ENCODE results near the gene ADAMTSL5. TPM values are rescaled to one million over a fixed set of nuclear protein-coding genes. Genes with fewer than 3 reads are reported as not detected.
A peak's percentile ranks its signal among the peaks of the same experiment; 100 is the strongest.

The ADAMTSL5 gene
- total RNA-seq, 1 experiment from 2014 or later = 9.6 TPM

DNA sequence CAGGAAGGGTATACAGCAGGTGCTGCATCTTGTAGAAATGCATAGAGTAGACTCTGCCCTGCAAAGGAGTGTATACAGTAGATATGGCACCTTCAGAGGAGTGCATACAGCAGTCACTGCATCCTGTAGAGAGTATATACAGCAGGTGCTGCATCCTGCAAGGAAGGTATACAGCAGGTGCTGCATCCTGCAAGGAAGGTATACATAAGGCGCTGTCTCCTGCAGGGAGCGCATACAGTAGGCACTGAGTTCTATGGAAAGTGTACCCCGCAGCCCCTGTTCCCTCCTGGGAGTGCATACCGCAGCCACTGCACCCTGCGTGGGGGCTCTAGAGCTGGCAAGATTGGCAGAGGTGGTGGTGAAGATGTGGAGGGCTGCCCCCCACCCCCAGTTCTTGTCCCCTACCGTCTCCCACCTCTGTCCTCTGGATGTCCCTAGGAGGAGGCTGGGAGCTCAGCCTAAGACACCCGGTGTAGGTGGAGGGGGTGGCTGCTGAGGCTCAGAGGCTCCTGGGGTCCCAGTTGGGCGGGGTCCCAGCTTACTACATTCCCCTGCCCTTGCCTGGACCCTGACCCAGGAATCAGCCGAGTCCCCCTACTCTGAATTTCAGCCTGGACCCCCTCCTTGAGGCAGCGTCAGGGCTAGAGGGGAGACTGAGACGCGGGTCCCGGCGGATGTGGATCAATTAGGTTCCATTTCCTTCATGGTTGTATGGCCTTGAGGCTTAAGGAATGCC is 2.3 kb upstream of the ADAMTSL5 start:
- intact Hi-C loops (cut with micrococcal nuclease; ENCODE audit: unreplicated experiment) = no loop called here
- Mint-ChIP-seq H3K27ac (ENCODE audit: unreplicated experiment) (no peak overlapping the region), H3K36me3 (ENCODE audit: insufficient read depth, unreplicated experiment) (peaks cover 8% of the 10 kb centered on the region), H3K4me3 (ENCODE audit: low read depth, unreplicated experiment) (no peak overlapping the region), H3K27me3 (ENCODE audit: unreplicated experiment) (peaks cover 5% of the 10 kb centered on the region), H3K4me1 (ENCODE audit: low read depth, unreplicated experiment) (no peaks in the 10 kb centered on the region), H3K9me3 (ENCODE audit: low read depth, unreplicated experiment) (no peaks in the 10 kb centered on the region)
- BruUV-seq (replicated peaks) = no TSS peak
- TF ChIP-seq CTCF (IDR thresholded peaks at IDR 0.05; ENCODE audit: unreplicated experiment) = no peak
- CTCF ChIA-PET = no interaction called here
- no peak for DNase-seq

DNA sequence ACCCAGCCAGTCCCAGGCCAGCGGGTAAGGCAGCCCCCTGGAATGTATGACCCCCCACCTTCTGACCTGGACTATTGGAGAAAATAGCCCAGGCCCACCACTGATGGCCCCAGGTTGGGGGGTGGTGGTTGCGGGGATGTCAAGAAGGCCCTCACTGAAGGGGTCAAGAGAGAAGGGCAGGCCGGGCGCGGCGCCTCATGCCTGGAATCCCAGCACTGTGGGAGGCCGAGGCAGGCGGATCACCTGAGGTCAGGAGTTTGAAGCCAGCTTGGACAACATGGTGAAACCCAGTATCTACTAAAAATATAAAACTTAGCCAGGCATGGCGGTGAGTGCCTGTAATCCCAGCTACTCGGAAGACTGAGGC is 1.5 kb upstream of the ADAMTSL5 start:
- Mint-ChIP-seq H3K27ac (ENCODE audit: unreplicated experiment) (no peak overlapping the region), H3K9me3 (ENCODE audit: low read depth, unreplicated experiment) (no peaks in the 10 kb centered on the region), H3K4me3 (ENCODE audit: low read depth, unreplicated experiment) (peak overlapping the region; percentile 37), H3K27me3 (ENCODE audit: unreplicated experiment) (peaks cover 7% of the 10 kb centered on the region), H3K36me3 (ENCODE audit: insufficient read depth, unreplicated experiment) (peaks cover 8% of the 10 kb centered on the region), H3K4me1 (ENCODE audit: low read depth, unreplicated experiment) (no peaks in the 10 kb centered on the region)
- BruUV-seq (replicated peaks) = no TSS peak
- intact Hi-C loops (cut with micrococcal nuclease; ENCODE audit: unreplicated experiment) = no loop called here
- CTCF ChIA-PET = no interaction called here
- no peak for TF ChIP-seq CTCF (IDR thresholded peaks at IDR 0.05; ENCODE audit: unreplicated experiment)
- no peak for DNase-seq

DNA sequence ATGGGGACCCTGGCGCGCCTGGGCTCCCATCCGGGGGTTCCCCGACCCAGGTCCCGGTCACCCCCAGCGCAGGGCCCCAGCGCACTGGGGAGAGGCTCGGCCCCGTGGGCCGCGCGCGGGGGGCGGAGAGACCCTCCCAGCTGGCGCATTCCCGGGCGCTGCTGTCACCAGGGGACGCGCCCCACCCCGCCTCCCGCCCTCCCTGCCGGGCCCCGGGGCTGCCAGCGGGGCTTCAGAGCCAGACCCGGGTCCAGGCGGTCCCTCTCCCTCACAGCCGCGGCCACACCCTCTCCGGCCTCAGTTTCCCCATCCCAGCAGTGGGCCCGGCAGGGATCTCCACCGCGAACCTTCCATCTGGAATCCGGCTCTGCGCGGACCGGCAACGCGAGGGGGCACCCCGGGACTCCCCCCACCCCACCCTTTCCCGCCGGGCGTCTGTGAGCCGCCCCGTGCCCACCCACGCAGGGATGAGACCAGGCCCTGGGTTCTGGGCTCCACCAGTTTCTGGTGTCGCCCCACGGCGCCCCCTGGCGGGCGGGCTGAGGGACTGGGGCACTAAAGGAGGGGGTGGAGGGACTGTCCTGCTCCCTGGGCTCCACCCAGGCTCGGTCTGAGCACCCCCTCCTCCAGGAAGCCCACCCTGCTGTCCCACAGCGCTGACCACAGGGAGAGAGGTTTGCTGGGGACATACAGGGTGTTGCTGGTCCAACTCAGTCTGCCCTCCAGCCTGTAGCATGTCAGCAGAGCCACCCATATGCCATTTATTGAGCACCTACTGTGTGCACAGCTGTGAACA is 878 bp upstream of the ADAMTSL5 start:
- peak; percentile 72 for DNase-seq
- Mint-ChIP-seq H3K36me3 (ENCODE audit: insufficient read depth, unreplicated experiment) (peaks cover 8% of the 10 kb centered on the region), H3K4me1 (ENCODE audit: low read depth, unreplicated experiment) (no peaks in the 10 kb centered on the region), H3K27me3 (ENCODE audit: unreplicated experiment) (peaks cover 7% of the 10 kb centered on the region), H3K9me3 (ENCODE audit: low read depth, unreplicated experiment) (no peaks in the 10 kb centered on the region), H3K27ac (ENCODE audit: unreplicated experiment) (no peak overlapping the region), H3K4me3 (ENCODE audit: low read depth, unreplicated experiment) (peak overlapping the region; percentile 37)
- TF ChIP-seq CTCF (IDR thresholded peaks at IDR 0.05; ENCODE audit: unreplicated experiment) = peak; percentile 58
- CTCF ChIA-PET = interaction anchor here (0.9 kb wide), 1 partner anchor 20 kb away, joined by 3 read pairs; no protein-coding TSS in a partner anchor
- intact Hi-C loops (cut with micrococcal nuclease; ENCODE audit: unreplicated experiment) = no loop called here
- BruUV-seq (replicated peaks) = no TSS peak

DNA sequence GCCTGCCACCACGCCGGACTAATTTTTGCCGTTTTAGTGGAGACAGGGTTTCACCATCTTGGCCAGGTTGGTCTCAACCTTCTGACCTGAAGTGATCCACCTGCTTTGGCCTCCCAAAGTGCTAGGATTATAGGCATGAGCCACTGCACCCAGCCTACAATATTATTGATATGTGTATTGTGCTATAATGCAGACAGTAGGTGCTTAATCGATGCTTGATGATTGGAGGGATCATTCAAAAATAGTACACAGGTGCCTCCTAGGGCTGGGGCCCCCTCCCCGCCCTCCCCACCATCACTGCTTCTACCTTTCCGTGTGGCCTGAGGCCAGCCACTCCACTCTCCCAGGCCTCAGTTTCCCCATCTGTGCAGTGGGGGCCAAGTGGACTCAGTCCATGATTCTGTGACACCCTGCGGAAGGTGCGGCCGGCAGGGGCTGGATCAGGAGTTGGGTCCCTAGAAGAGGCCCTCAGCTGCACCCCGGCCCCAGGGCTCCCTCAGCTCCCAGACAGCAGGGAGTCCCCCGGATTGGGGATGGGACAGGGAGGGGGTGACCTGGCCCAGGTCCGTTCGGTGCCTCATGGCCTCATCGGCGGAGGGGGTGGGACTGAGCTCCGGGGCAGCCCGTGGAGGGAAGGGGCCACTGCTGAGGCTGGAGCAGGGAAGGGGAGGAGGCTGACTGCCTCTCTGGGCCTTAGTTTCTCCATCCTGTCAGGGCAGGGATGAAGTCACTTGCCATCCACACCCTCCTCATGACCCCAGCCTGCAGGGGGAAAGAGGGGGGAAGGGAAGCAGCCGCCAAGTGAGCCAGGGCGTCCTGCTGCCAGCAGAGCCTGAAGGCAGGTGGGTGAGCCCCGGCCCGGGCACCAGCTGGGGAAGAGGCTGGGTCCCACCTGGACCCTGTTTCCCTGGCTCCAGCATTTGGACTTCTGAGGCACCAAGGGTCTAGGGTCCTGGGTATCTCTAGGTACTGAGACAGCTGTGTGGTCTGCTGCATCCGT is 1.2 kb downstream of the ADAMTSL5 start:
- intact Hi-C loops (cut with micrococcal nuclease; ENCODE audit: unreplicated experiment) = no loop called here
- no peak for TF ChIP-seq CTCF (IDR thresholded peaks at IDR 0.05; ENCODE audit: unreplicated experiment)
- peaks cover 7% of the 10 kb centered on the region for H3K27me3 Mint-ChIP-seq (ENCODE audit: unreplicated experiment)
- DNase-seq = no peak
- BruUV-seq (replicated peaks) = no TSS peak
- H3K4me1 Mint-ChIP-seq (ENCODE audit: low read depth, unreplicated experiment) = no peaks in the 10 kb centered on the region
- H3K36me3 Mint-ChIP-seq (ENCODE audit: insufficient read depth, unreplicated experiment) = peaks cover 14% of the 10 kb centered on the region
- H3K9me3 Mint-ChIP-seq (ENCODE audit: low read depth, unreplicated experiment) = no peaks in the 10 kb centered on the region
- no peak overlapping the region for H3K27ac Mint-ChIP-seq (ENCODE audit: unreplicated experiment)
- H3K4me3 Mint-ChIP-seq (ENCODE audit: low read depth, unreplicated experiment) = peak overlapping the region; percentile 49
- CTCF ChIA-PET = no interaction called here
